GM23338 (cell line): Measurements from ENCODE around the gene COMMD7.

Experiments used
- CREB1 ChIP-seq: fragments of 250-450 bp; sonication (Bioruptor Pico); IDR thresholded peaks from 2 replicates; pipeline ENCODE4 v1.5.0; 2020; ENCODE audit warnings: low read depth, mild to moderate bottlenecking, moderate library complexity
- CTCF ChIP-seq, 2 experiments: fragments of 200-600 bp in 1 of 2; sonication (generic) in 1 of 2; conservative IDR thresholded peaks; 2 replicates each; pipeline versions ENCODE4 v1.5.1 to v1.6.1; 2016 to 2017; ENCODE audit warnings: antibody characterized with exemption in 2 of 2, low read depth in 2 of 2, mild to moderate bottlenecking in 2 of 2, moderate library complexity in 1 of 2
- EZH2phosphoT487 ChIP-seq: fragments of 200-600 bp; sonication (generic); IDR thresholded peaks from one replicate; pipeline ENCODE4 v1.8.1; 2018; ENCODE audit warnings: antibody characterized with exemption; ENCODE audit not compliant: unreplicated experiment
- JUNB ChIP-seq: IDR thresholded peaks from one replicate; pipeline ENCODE4 v1.6.1; 2016; ENCODE audit warnings: antibody characterized with exemption; ENCODE audit not compliant: unreplicated experiment
- POLR2AphosphoS5 ChIP-seq: IDR thresholded peaks from 2 replicates; pipeline ENCODE4 v1.6.1; 2016; ENCODE audit warnings: antibody characterized with exemption, low read depth
- REST ChIP-seq: IDR thresholded peaks from one replicate; pipeline ENCODE4 v1.6.1; 2018; ENCODE audit warnings: antibody characterized with exemption; ENCODE audit not compliant: unreplicated experiment

DNA sequence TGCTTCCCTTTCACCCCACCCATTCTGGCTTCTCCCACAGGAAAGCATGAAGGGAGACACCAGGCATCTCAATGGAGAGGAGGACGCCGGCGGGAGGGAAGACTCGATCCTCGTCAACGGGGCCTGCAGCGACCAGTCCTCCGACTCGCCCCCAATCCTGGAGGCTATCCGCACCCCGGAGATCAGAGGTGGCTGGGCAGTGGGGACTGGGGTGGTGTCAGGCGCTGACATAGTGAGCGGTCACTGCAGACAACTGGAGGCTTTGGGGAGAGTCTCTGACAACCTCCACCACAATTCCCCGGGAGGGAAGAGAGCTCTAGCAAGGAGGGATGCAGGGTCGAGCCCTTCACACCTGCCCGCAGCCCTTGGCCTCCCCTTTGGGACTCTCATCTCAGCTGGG is 37.0 kb upstream of the COMMD7 start:
- TF ChIP-seq JUNB (no peak), CTCF (conservative IDR thresholded peaks at IDR 0.05; ENCODE audit: low read depth in 2 of 2) (no peak), EZH2phosphoT487 (no peak), POLR2AphosphoS5 (peak; percentile 28; the same call in 1 of the 2 replicates), REST (no peak), CREB1 (CRISPR knock-in tag) (no peak)
